ENCODE results near the gene CEP83.
"Not testable (repeated sequence)": the region's sequence is repeated elsewhere in the genome, so short reads cannot be mapped to it uniquely, and the experiment has no call there.

DNA sequence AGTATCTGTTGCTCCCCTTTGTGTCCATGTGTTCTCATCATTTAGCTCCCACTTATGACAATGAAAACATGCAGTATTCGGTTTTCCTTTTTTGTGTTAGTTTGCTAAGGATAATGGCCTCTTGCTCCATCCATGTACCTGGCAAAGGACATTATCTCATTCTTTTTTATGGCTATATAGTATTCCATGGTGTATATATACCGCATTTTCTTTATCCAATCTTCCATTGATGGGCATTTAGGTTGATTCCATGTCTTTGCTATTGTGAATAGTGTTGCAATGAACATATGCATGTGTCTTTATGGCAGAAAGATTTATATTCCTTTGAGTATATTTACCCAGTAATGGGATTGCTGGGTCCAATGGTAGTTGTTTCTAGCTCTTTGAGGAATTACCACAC is 143.1 kb downstream of the CEP83 start:
- TF ChIP-seq, protein P1, sequence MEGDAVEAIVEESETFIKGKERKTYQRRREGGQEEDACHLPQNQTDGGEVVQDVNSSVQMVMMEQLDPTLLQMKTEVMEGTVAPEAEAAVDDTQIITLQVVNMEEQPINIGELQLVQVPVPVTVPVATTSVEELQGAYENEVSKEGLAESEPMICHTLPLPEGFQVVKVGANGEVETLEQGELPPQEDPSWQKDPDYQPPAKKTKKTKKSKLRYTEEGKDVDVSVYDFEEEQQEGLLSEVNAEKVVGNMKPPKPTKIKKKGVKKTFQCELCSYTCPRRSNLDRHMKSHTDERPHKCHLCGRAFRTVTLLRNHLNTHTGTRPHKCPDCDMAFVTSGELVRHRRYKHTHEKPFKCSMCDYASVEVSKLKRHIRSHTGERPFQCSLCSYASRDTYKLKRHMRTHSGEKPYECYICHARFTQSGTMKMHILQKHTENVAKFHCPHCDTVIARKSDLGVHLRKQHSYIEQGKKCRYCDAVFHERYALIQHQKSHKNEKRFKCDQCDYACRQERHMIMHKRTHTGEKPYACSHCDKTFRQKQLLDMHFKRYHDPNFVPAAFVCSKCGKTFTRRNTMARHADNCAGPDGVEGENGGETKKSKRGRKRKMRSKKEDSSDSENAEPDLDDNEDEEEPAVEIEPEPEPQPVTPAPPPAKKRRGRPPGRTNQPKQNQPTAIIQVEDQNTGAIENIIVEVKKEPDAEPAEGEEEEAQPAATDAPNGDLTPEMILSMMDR (IDR thresholded peaks at IDR 0.05), result not testable (repeated sequence)
- TF ChIP-seq ZFX (IDR thresholded peaks at IDR 0.05; ENCODE audit: borderline replicate concordance), result not testable (repeated sequence)
